Esophagus muscularis mucosa (tissue), 4 donors: ENCODE measurements around the gene ICAM1. TPM values are rescaled to one million over a fixed set of nuclear protein-coding genes. Genes with fewer than 3 reads are reported as not detected.

Experiments
- DNase-seq: peaks from one replicate; pipeline ENCODE4 v3.0.0-alpha.2; 2017; ENCODE audit errors: extremely low spot score
- H3K27ac ChIP-seq, 4 donors: fragments of 200-600 bp; sonication (generic); replicated peaks in 1 of 4; 1 replicate in 3 of 4; 2 replicates in 1 of 4; pipeline ENCODE4 v1.5.1; 2016 to 2019; ENCODE audit warnings: mild to moderate bottlenecking in 1 of 4
- H3K27me3 ChIP-seq, 4 donors: fragments of 200-600 bp; sonication (generic); one replicate each; pipeline versions ENCODE4 v1.5.1 to v1.6.0; 2016 to 2019
- H3K36me3 ChIP-seq, 4 donors: fragments of 200-600 bp; sonication (generic); one replicate each; pipeline ENCODE4 v1.5.1; 2016 to 2019
- H3K4me1 ChIP-seq, 4 donors: fragments of 200-600 bp; sonication (generic); one replicate each; pipeline ENCODE4 v1.5.1; 2016 to 2019
- H3K4me3 ChIP-seq, 4 donors: fragments of 200-600 bp; sonication (generic); 1 replicate in 2 of 4; 2 replicates in 2 of 4; pipeline ENCODE4 v1.5.1; 2016 to 2019; ENCODE audit warnings: mild to moderate bottlenecking in 4 of 4, moderate library complexity in 1 of 4
- H3K9me3 ChIP-seq, 4 donors: fragments of 200-600 bp; sonication (generic); 1 replicate in 3 of 4; 2 replicates in 1 of 4; pipeline ENCODE4 v1.5.1; 2016 to 2019
- CTCF ChIP-seq, 3 experiments: fragments of 200-600 bp in 2 of 3; fragments of 450-650 bp in 1 of 3; sonication (generic) in 2 of 3; IDR thresholded peaks; one replicate each; pipeline ENCODE4 v1.5.1; 2017 to 2019; ENCODE audit warnings: antibody characterized with exemption in 3 of 3, mild to moderate bottlenecking in 2 of 3, moderate library complexity in 1 of 3
- EP300 ChIP-seq: sonication (generic); formaldehyde crosslinking; IDR thresholded peaks from one replicate; pipeline ENCODE4 v1.6.1; 2017; ENCODE audit warnings: antibody characterized with exemption
- POLR2A ChIP-seq: fragments of 450-650 bp; IDR thresholded peaks from one replicate; pipeline ENCODE4 v1.6.1; 2017; ENCODE audit warnings: antibody characterized with exemption, moderate library complexity, mild to moderate bottlenecking, low read depth
- POLR2AphosphoS5 ChIP-seq, 2 donors: sonication (generic); formaldehyde crosslinking; IDR thresholded peaks; one replicate each; pipeline ENCODE4 v1.6.1; 2017; ENCODE audit warnings: antibody characterized with exemption in 2 of 2
- WGBS: methylation state at CpG from one replicate; pipeline ENCODE4 v1.1.5; 2018; 5-methylcytosine and 5-hydroxymethylcytosine counted together
- intact Hi-C: fragments of 100-400 bp; cut with DNase I; formaldehyde crosslinking; loops from one replicate; pipeline ENCODE4 v1.15.1; 2023
- total RNA-seq, 4 donors: library from RNA; depleted of rRNA; stranded (reverse); fragments of >200 nt; gene quantifications; one replicate each; pipeline versions ENCODE4 v1.1.0 to v1.2.1, GENCODE V29; 2016

The ICAM1 gene
- total RNA-seq, 4 donors from 2014 or later: 15.8 to 63.5 (median 18.4) TPM

GRCh38 chr19:10245189-10245939, 25.6 kb upstream of the ICAM1 start:
- no peak for DNase-seq
- H3K36me3 ChIP-seq: no peaks in the 10 kb centered on the region
- H3K4me1 ChIP-seq: peaks cover 6 to 9% (median 7%) of the 10 kb centered on the region in 4 donors
- H3K27me3 ChIP-seq: no peaks in the 10 kb centered on the region
- intact Hi-C loops: loop anchor here (5.0 kb wide), 1 partner anchor 53 kb away; the partner anchor contains the start of gene DNMT1
- no peak for TF ChIP-seq POLR2AphosphoS5 (IDR thresholded peaks at IDR 0.05)
- TF ChIP-seq CTCF (IDR thresholded peaks at IDR 0.05): no peak
- TF ChIP-seq EP300: no peak
- no peak for TF ChIP-seq POLR2A
- H3K27ac ChIP-seq: no peak overlapping the region
- H3K9me3 ChIP-seq: no peaks in the 10 kb centered on the region
- 86% methylated on average over 9 of the region's 9 CpGs for WGBS
- no peak overlapping the region for H3K4me3 ChIP-seq

GRCh38 chr19:10246511-10246910, 24.4 kb upstream of the ICAM1 start:
- 86% methylated on average over 6 of the region's 6 CpGs for WGBS
- Histone ChIP-seq H3K9me3 (no peaks in the 10 kb centered on the region), H3K4me1 (peaks cover 14 to 21% (median 17%) of the 10 kb centered on the region in 4 donors), H3K4me3 (no peak overlapping the region), H3K27me3 (no peaks in the 10 kb centered on the region), H3K27ac (no peak overlapping the region), H3K36me3 (no peaks in the 10 kb centered on the region)
- no peak for DNase-seq
- intact Hi-C loops: loop anchor here (5.0 kb wide), 1 partner anchor 54 kb away; the partner anchor contains the start of gene DNMT1
- TF ChIP-seq CTCF (IDR thresholded peaks at IDR 0.05) (no peak), POLR2AphosphoS5 (IDR thresholded peaks at IDR 0.05) (no peak), POLR2A (no peak), EP300 (no peak)

GRCh38 chr19:10251792-10252694, 18.9 kb upstream of the ICAM1 start, which contains the start of gene MRPL4:
Gene MRPL4, plus strand, starts transcription at chr19:10252214. Its CDS starts 40 bp downstream, at chr19:10252254.
- DNase-seq: peak; percentile 99
- Histone ChIP-seq H3K36me3 (peaks cover 14 to 36% (median 32%) of the 10 kb centered on the region in 4 donors), H3K9me3 (no peaks in the 10 kb centered on the region), H3K4me1 (peaks cover 20 to 39% (median 36%) of the 10 kb centered on the region in 4 donors), H3K27me3 (no peaks in the 10 kb centered on the region), H3K27ac (peak within 1 kb of the TSS; percentile 80 to 89 (median 84)), H3K4me3 (peak within 1 kb of the TSS; percentile 67 to 93 (median 87))
- 2% methylated on average over 28 of the region's 77 CpGs for WGBS
- TF ChIP-seq POLR2A (peak; percentile 53), CTCF (IDR thresholded peaks at IDR 0.05) (no peak), POLR2AphosphoS5 (IDR thresholded peaks at IDR 0.05) (peak; percentile 77 to 87)
- intact Hi-C loops: loop anchor here (5.0 to 10.0 kb wide), 2 partner anchors 147 to 320 kb away; partner anchors contain the start of genes ANGPTL6 and PPAN

- Histone ChIP-seq H3K27me3 (no peaks in the 10 kb centered on the region), H3K9me3 (no peaks in the 10 kb centered on the region), H3K4me3 (peak overlapping the region; percentile 67 to 93 (median 87)), H3K36me3 (peaks cover 20 to 42% (median 39%) of the 10 kb centered on the region in 4 donors), H3K27ac (peak overlapping the region; percentile 80 to 89 (median 84)), H3K4me1 (peaks cover 20 to 39% (median 36%) of the 10 kb centered on the region in 4 donors)
- TF ChIP-seq CTCF (IDR thresholded peaks at IDR 0.05) (no peak), POLR2A (no peak), EP300 (no peak), POLR2AphosphoS5 (IDR thresholded peaks at IDR 0.05) (no peak)
- WGBS: 30% methylated on average over 8 of the region's 8 CpGs
- DNase-seq: no peak
- intact Hi-C loops: loop anchor here (5.0 to 10.0 kb wide), 2 partner anchors 148 to 320 kb away; partner anchors contain the start of genes ANGPTL6 and PPAN
Observed at GRCh38 chr19:10252707-10253106, 18.2 kb upstream of the ICAM1 start.
